DMS114 treated with DMSO at 0.1 percent for 48 hours (cell line): Measurements from ENCODE around the gene CDC42BPG.
"Not testable (repeated sequence)": the region's sequence is repeated elsewhere in the genome, so short reads cannot be mapped to it uniquely, and the experiment has no call there.

ENCODE experiments used
- DNase-seq: peaks from one replicate; lab custom pipeline; 2025; ENCODE audit not compliant: unreplicated experiment; lab: John Stamatoyannopoulos, UW

CDC42BPG gene

DNA sequence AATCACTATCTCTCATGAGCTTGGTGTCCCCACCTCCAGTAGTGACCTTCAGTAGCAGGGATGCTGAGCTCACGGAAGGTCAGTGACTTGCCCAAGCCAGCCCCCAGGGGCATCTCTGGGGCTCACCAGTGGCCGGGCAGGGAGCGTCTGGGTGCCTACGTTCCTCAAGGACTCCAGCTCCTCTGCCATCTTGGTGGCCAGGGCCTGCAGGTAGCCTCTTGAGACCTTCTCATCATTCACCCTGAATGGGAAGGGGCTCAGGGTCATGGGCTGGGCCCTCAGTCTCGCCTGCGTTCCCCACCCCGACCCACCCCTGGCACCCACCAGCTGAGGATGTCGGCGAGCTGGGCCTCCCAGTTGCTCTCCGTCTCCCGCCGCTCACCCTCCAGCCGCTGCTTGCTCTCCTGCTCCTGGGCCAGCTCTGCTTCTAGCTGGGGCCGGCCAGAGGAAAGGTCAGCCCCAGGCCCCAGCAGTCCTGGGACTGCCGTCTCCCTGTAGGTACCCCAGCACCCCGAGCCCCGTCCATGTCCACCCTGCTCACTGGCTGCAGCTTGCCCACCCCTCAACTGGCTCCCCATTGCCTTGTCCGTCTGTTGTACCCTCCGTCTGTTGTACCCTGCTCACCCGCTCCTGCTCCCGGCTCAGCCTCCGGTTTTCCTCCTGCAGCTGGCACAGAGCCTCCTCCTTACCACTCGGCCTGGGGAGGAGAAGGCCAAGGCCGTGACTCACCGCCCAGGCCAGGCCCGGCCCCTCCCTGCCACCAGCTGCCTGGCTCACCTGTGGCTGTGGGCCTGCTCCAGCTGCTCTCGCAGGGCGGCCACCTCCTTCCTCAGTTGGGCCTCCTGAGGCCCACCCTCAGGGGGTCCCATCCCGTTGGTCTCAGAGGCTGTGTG is 9.5 kb downstream of the CDC42BPG start:
- DNase-seq = no peak

DNA sequence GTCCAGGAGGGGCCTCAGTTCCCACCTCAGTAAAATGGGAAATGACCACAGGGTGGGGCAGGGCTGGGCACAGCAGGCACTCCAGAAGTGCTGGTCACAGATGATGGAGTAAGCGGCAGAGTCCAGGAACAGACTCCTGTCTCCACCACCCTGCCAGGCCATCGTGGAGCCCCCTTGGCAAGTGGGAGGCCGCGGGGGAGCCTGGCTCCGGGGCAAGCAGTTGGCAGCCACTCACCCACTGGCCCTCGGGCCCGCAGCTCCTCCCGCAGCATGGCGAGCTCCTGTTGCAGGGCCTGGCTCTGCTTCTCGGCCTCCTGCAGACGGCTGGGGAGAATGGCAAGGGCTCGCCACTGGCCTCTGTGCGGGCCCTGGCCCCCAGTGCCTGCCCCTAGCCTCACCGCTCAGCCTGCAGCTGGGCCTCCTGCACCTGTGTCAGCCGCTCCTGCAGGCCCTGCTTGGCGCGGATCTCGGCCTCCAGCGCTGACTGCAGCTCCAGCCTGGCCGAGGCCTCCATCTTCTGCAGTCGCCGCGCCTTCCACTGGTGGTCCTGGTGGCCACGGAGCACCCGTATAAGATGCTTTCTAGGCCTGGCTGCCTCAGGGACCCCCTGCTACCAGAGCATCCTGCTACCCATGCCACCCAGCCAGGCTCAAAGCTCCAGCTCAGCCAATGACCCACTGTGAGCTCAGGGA is 10.3 kb downstream of the CDC42BPG start:
- DNase-seq = no peak

DNA sequence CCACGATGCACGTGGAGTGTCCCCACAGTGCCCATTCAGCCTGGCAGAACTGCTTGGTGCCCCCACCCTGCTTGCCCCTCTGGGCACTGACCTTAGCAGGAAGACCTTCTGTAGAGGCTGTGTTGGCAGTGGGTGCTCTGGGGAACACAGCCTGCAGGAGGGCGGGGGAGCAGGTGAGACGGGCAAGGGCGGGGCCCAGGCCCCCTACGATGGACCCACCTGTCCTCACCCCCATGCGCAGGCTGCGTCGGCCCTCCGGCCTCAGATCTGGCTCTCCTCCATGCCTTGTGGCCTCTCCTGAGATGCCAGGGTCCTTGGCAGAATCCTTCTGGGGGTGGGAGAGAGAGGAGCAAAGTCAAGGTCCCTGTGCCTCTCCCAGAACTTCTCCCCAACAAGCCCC is 10.9 kb downstream of the CDC42BPG start:
- DNase-seq = no peak

DNA sequence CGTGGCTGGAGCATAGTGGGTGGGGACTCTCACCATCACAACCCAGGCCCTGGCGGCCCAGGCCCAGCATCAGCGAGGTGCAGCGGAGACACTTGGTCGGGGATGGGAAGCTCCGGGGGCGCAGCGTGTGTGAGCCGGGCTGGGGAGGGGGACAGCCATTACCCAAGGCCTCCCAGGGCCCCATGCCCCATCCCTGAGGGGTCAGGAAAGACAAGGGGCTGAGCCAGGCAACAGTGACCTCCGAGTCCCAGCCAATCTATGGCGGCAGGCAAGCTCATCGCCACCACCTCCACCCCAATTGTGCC is 11.3 kb downstream of the CDC42BPG start:
- no peak for DNase-seq

DNA sequence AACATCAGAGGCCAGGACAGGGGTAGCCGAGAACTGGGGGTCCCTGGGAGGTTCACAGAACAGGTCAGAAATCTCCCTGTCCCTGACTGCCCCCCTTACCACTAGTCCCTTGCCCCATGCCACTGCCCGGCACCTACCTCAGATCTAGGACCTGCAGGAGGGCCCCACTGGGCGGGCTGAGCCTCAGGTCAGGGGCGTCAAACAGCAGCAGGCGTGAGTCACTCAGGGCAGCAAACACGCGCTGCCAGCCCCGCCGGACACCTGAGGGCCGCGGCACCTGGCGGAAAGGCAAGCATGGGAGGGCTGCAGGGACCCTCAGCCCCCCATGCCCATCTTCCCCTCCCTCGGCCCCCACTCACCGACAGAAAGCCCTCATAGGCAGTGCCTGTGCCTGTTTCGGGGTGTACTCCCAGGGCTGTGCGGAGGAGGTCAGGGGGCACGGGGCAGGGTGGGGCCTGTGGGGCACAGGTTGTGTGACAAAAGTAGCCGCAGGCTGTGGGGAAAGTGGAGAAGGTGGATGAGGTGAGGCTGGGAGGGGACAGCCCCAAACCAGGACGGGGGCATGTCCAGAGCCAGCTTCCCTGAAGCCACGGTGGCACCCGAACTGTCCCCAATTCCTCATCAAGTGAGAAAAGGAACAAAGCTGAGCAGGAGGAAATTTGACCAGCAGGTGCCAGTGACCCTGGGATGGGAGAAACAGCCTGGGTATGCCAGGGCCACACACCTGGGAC is 11.8 kb downstream of the CDC42BPG start:
- no peak for DNase-seq

DNA sequence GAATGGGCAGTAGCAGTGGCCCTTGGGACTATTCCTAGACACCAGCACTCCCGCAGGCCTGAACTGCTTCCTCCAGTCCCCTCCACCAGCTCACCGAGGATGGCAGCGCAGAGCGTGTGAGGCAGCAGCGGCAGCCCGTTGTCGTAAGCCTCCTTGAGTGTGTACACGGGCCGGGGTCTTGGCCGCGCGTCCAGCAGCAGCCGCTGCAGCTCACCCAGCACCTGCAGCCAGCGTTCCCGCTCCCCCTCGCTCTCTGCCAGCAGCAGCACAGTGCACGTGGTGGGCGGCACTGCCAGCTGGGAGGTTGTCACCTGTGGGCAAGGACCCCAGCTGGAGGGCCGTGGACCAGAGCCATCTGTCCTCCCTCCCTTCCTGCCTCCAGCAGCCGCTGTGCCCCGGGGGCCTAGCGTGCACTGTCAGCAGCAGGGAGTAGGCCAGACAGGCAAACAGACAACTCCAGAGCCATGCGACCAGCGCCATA is 13.0 kb downstream of the CDC42BPG start:
- no peak for DNase-seq

DNA sequence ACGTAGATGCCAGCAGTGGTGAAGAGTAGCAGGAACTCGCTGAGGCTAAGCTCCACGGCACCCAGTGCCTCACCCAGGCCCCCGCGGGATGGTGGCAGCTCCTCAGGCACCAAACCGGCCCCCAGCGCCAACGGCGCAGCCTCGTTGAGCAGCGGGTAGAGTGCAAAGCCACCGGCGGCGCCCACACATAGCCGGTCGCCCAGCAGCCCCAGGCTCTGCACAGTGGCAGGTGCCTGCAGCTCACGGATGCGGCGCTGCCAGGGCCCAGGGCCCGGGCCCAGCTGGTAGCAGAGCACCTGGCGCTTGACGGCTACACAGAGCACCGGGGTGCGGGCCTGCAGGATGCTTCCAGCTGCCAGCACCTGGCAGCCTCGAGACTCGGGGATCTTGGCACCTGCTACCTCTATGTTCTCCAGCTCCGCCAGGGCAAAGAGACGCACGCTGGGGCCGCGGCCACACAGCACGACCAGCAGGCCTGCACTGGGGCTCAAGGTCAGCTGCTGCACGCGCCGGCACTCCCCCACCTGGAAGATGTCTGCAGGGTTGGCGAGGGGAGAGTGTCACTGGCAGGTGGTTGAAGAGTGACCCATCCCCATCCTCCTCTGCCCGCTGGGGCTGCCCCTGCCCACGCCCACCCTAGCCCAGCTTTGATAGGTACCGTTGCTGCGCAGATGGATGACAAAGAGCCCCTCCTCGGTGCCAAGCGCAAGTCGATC is 14.8 kb downstream of the CDC42BPG start:
- DNase-seq = no peak

DNA sequence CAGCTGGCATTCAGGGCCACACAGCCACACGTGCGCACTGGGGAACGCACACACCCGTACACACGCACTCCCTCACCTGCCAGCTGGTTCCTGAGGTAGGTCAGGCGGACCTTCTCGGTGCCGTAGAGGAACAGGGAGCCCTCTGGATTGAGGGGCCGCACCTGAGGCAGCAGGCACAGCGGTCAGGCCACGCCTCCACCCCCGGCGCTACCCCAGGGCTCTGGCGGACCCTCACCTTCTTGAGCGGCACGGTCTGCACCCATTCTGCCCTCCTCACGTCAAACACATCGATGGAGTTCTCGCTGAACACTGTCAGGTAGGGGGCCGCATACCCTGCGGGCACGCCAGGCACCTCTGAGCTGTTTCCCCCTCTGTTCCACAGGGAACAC is 17.0 kb downstream of the CDC42BPG start:
- DNase-seq = no peak

DNA sequence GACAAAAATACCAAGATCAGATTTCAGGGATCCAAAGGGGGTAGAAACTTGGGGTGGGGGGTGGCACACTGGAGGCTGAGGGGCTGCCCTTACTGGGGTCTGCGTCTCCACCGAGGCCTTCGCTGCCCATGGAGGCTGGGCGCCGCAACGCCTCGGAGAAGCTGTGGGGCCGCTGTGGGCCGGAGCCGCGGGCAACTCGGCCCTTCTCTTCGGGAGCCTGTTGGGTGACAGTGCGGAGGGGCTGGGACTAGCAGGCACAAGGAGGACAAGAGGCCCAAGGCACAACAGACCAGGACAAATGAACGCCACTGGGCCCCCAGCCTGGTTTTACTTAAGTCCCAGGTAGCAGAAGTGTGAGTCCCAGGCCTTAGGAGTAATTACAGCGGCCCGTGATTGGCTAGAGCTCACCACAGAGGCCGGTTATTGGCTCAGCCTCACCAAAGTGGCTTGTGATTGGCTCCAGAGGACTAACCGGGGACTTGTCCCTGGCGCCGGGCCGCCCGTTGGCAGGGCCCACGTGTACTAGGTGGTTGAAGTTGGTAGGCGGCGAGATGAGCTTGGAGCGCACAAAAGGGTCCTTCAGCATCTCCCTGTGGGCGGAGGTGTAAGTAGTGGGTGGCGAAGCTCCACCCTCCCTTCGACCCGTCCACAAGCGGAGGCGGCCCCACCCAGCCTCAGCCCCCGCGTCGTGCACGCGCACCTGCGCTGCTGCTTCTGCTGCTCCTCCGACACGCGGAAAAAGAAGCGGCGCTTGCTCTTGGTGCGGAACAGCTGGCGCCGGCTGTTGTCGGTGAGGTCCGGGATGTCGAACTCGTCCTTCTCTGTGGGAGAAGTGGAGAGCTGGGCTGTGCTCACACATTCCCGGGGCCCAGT is 17.6 kb downstream of the CDC42BPG start:
- DNase-seq = no peak

DNA sequence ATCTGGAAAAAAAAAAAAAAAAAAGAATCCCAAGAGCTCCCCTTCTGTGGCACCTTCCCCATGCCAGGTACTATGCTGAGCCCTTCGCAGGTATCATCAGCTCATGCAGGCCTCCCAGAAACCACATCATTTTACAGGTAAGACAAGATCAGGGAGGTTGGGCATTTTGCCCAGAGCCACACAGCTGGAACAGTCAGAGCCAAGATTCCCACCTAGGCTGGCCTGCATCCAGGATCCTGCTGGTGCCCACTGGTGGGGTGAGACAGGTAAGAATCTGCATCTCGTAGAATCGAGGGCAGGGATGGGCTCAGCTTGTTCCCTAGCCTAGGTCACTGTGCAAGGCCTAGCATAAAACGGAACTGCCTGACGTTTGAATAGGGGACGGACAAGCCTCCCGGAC is 18.4 kb downstream of the CDC42BPG start:
- DNase-seq = no peak

DNA sequence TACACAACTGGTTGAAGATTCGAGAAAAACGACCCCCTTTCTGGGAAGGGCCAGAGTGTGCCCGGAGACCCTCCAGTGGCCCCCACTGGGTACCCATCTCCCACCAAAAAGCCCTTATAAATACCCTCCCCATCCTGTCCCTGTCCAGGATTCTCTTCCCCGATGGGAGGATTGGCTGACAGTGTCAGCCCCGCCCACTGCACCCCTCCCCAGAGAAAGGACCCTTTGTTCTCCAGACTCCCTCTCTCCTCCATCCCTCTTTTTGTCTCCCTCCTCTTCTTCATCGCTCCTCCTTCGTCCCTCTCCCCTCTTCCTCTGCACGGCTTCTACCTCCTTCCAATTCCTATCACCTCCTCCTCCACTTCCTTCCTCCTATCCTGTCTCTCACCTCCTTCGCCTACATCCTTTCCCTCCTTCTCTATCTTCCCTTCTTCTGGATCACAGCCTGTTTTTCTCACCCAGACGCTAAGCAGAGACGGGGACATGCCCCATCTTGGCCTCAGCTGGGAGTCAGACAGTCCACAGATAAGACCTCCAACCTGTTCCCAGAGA is 20.8 kb downstream of the CDC42BPG start:
- DNase-seq = no peak

DNA sequence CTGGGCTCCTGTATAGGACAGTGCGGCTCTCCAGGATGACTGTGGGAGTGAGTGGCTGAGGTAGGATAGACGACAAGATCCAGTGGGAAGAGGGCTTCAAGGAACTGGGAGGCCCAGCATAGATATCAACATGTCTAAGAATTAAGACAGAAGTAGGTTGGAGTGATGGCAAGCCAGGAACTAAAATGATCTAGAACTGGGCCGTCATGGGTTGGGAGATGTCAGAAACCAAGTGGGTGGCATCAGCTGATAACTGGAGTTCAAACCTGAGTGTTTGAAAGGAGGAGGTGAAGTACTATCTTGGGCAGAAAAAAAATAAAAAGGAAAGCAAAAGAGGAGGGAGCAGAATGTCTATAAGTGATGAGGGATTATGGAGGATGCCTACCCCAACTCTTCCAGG is 27.0 kb downstream of the CDC42BPG start:
- no peak for DNase-seq

DNA sequence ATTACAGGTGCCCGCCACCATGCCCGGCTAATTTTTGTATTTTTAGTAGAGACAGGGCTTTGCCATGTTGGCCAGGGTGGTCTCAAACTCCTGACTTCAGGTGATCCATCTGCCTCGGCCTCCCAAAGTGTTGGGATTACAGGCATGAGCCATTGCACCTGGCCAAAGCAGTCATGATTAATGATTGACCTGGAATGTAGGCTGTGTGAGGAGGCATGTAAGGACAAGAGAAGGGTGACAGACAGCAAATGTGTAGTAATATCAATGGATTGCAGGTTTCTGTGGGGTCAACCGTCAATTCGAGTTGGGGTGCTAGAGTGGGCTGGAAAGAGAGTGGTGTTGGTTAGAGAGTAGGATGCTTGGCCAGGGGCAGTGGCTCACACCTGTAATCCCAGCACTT is 29.0 kb downstream of the CDC42BPG start:
- DNase-seq = not testable (repeated sequence)

DNA sequence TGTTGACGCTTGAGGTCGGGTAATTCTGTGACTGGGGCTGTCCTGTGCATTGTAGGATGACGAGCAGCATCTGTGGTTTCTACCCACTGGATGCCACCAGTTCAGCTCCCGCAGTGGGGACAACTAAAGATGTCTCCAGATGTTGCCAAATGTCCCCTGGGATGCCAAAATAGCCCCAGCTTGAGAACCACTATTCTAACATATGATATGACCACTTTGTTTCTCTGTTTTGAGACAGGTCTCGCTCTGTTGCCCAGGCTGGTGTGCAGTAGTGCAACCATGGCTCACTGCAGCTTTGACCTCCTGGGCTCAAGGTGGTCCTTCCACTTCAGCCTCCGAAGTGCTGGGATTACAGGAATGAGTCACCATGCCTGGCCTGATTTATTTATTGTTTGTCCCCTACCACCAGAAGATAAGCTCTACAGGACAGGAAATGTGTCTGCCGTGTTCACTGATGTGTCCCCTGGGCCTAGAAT is 29.7 kb downstream of the CDC42BPG start:
- DNase-seq = no peak

DNA sequence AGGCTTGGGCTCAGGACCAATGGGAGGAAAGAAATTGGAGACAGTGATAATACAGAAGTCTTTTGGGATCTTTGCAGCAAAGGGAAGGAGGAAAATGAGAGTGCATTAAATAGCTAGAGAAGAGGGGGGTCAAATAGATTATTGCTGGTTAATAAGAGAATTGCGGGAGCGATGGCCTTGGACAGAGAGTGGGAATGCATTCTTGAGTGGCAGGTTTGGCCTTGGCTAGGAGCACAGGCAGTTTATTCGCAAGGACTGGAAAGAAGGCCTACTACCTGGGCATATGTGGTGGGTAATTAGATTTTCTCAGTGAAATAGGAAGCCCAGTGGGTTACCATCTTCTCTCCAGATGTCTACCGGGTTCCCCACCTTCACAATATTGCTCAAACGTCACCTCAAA is 30.6 kb downstream of the CDC42BPG start:
- DNase-seq = no peak

DNA sequence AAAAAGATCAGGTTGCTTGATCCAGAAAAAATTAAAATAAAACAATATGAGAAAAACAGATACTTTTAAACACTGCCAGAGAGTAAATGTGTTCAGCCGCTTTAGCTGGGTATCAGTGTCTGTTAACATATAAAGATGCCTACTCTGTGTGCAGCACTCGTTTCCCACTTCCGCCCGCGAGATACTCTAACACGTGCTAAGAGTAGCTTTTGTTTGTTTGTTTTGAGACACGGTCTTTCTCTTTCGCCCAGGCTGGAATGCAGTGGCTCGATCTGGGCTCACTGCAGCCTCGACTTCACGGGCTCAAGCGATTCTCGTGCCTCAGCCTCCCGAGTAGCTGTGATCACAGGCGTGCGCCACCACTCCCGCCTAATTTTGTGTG is 33.6 kb downstream of the CDC42BPG start:
- peak; percentile 85 for DNase-seq

DNA sequence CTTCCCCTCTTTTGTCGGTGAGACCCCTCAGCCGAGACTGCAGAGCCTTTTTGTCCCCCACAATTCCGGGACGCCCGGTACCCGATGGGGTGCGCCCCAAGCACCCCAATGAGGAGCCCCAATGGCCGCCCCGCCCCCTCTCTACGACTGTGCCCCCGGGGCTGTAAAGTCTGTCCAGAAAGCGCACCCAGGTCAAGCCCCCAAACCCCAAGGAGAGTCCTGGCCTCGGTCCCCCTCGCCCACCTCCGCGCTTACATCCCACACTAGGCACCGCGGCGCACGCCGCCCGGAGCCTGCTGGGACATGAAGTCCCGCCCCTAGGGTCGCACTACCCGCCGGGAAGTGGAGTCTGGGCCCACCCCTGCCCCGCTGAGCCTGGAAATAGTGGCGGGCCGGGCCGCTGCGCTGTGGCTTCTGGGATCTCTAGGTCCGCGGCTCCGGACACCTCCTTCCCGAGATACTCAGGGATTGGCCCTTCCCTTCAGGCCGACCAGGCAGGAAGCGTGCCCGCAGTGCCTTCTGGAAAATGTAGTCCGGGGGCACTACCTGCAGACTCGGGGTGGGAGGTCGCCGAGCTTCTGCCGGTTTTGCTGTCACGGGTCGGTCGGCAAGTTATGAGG is 34.1 kb downstream of the CDC42BPG start, which contains the start of gene MEN1:
Gene MEN1 (minus strand): TSS at position 281 of the 620 bp plus-strand sequence. CDS start 442 bp downstream, outside the sequence.
- peak; percentile 95 for DNase-seq

DNA sequence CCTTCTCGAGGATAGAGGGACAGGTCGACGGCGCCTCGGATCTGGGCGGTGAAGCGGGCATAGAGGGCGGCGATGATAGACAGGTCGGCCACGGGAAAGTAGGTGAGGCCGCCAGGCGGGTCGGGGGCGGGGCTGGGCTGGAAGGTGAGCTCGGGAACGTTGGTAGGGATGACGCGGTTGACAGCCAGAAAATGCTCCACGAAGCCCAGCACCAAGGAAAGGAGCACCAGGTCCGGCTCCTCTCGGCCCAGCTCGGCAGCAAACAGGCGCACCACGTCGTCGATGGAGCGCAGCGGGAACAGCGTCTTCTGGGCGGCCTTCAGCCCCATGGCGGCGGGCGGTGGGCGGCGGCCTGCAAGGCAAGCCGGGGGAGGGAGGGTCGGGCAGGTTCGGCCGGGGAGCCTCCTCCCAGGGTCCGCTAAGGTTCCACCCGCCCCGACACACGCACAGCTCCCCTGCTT is 34.6 kb downstream of the CDC42BPG start:
- no peak for DNase-seq

DNA sequence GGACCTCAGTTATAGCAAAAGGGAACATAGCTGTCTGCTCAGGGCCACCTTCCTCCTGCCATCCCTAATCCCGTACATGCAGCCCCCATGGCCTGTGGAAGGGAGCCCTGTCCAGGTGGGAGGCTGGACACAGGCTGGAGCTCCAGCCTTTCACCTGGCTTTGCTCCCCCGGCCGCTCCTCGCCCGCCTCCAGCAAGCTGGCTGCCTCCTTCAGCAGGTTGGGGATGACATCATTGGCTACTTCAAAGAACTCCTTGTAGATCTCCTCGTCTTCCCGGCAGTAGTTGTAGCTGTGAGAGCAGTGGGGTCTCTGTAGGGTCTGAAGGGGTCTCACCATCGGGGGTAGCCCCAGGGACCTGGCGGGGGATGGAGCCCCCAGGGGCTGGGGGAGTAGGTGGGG is 39.0 kb downstream of the CDC42BPG start:
- DNase-seq = no peak
